ENCODE results near the gene MTFP1.
A peak's percentile ranks its signal among the peaks of the same experiment; 100 is the strongest.
"Not testable (repeated sequence)": the region's sequence is repeated elsewhere in the genome, so short reads cannot be mapped to it uniquely, and the experiment has no call there.

MTFP1 gene

GRCh38 chr22:30396871-30397655 is 28.5 kb upstream of the MTFP1 start, which contains the start of gene SEC14L2:
SEC14L2 (plus strand) TSS chr22:30397018; CDS start chr22:30397117, 99 bp downstream.
- no peaks in the 10 kb centered on the region for H3K9me3 ChIP-seq (ENCODE audit: low read length)
- H2AFZ ChIP-seq (ENCODE audit: low read depth, low read length) = peak within 1 kb of the TSS; percentile 77
- H3K27me3 ChIP-seq (ENCODE audit: insufficient read depth, low read length) = peaks cover 4% of the 10 kb centered on the region
- no peaks in the 10 kb centered on the region for H3K36me3 ChIP-seq (ENCODE audit: insufficient read depth, low read length)
- peaks cover 9% of the 10 kb centered on the region for H3K4me1 ChIP-seq (ENCODE audit: insufficient read depth, low read length)
- peak within 1 kb of the TSS; percentile 56 for H3K4me3 ChIP-seq (ENCODE audit: low read length)

GRCh38 chr22:30397656-30398635 is 27.6 kb upstream of the MTFP1 start:
- peak overlapping the region; percentile 56 for H3K4me3 ChIP-seq (ENCODE audit: low read length)
- H2AFZ ChIP-seq (ENCODE audit: low read depth, low read length) = peak overlapping the region; percentile 77
- peaks cover 9% of the 10 kb centered on the region for H3K4me1 ChIP-seq (ENCODE audit: insufficient read depth, low read length)

GRCh38 chr22:30398685-30399680 is 26.6 kb upstream of the MTFP1 start:
- Histone ChIP-seq H3K4me1 (ENCODE audit: insufficient read depth, low read length) (peaks cover 9% of the 10 kb centered on the region), H3K4me3 (ENCODE audit: low read length) (no peak overlapping the region), H2AFZ (ENCODE audit: low read depth, low read length) (no peak overlapping the region), H3K9me3 (ENCODE audit: low read length) (no peaks in the 10 kb centered on the region), H3K27me3 (ENCODE audit: insufficient read depth, low read length) (peaks cover 4% of the 10 kb centered on the region), H3K36me3 (ENCODE audit: insufficient read depth, low read length) (no peaks in the 10 kb centered on the region)

More at GRCh38 chr22:30397656-30398635, 27.6 kb upstream of the MTFP1 start:
- Histone ChIP-seq H3K27me3 (ENCODE audit: insufficient read depth, low read length) (peaks cover 4% of the 10 kb centered on the region), H3K36me3 (ENCODE audit: insufficient read depth, low read length) (no peaks in the 10 kb centered on the region), H3K9me3 (ENCODE audit: low read length) (no peaks in the 10 kb centered on the region)

- Histone ChIP-seq H3K4me1 (ENCODE audit: insufficient read depth, low read length) (peaks cover 9% of the 10 kb centered on the region), H3K9me3 (ENCODE audit: low read length) (no peaks in the 10 kb centered on the region), H2AFZ (ENCODE audit: low read depth, low read length) (no peak overlapping the region), H3K4me3 (ENCODE audit: low read length) (no peak overlapping the region), H3K27me3 (ENCODE audit: insufficient read depth, low read length) (peaks cover 4% of the 10 kb centered on the region), H3K36me3 (ENCODE audit: insufficient read depth, low read length) (no peaks in the 10 kb centered on the region)
Measured at GRCh38 chr22:30399718-30400117, 25.9 kb upstream of the MTFP1 start.

- no peak overlapping the region for H3K4me3 ChIP-seq (ENCODE audit: low read length)
- no peaks in the 10 kb centered on the region for H3K36me3 ChIP-seq (ENCODE audit: insufficient read depth, low read length)
- H2AFZ ChIP-seq (ENCODE audit: low read depth, low read length) = no peak overlapping the region
- peaks cover 9% of the 10 kb centered on the region for H3K4me1 ChIP-seq (ENCODE audit: insufficient read depth, low read length)
- peaks cover 4% of the 10 kb centered on the region for H3K27me3 ChIP-seq (ENCODE audit: insufficient read depth, low read length)
- no peaks in the 10 kb centered on the region for H3K9me3 ChIP-seq (ENCODE audit: low read length)
Measured at GRCh38 chr22:30400159-30400558, 25.4 kb upstream of the MTFP1 start.

GRCh38 chr22:30401024-30401423 is 24.5 kb upstream of the MTFP1 start:
- not testable (repeated sequence) for H2AFZ ChIP-seq (ENCODE audit: low read depth, low read length); H3K9me3 ChIP-seq (ENCODE audit: low read length); H3K4me3 ChIP-seq (ENCODE audit: low read length); H3K36me3 ChIP-seq (ENCODE audit: insufficient read depth, low read length); H3K27me3 ChIP-seq (ENCODE audit: insufficient read depth, low read length); H3K4me1 ChIP-seq (ENCODE audit: insufficient read depth, low read length)

- no peaks in the 10 kb centered on the region for H3K36me3 ChIP-seq (ENCODE audit: insufficient read depth, low read length)
- H3K4me3 ChIP-seq (ENCODE audit: low read length) = no peak overlapping the region
- no peak overlapping the region for H2AFZ ChIP-seq (ENCODE audit: low read depth, low read length)
- H3K9me3 ChIP-seq (ENCODE audit: low read length) = no peaks in the 10 kb centered on the region
- peaks cover 5% of the 10 kb centered on the region for H3K4me1 ChIP-seq (ENCODE audit: insufficient read depth, low read length)
- peaks cover 4% of the 10 kb centered on the region for H3K27me3 ChIP-seq (ENCODE audit: insufficient read depth, low read length)
Measured at GRCh38 chr22:30402028-30402765, 23.4 kb upstream of the MTFP1 start.

GRCh38 chr22:30402766-30403104 is 22.8 kb upstream of the MTFP1 start:
- not testable (repeated sequence) for H3K27me3 ChIP-seq (ENCODE audit: insufficient read depth, low read length); H2AFZ ChIP-seq (ENCODE audit: low read depth, low read length); H3K4me3 ChIP-seq (ENCODE audit: low read length); H3K36me3 ChIP-seq (ENCODE audit: insufficient read depth, low read length); H3K9me3 ChIP-seq (ENCODE audit: low read length); H3K4me1 ChIP-seq (ENCODE audit: insufficient read depth, low read length)

- Histone ChIP-seq H3K27me3 (ENCODE audit: insufficient read depth, low read length) (no peaks in the 10 kb centered on the region), H3K4me1 (ENCODE audit: insufficient read depth, low read length) (no peaks in the 10 kb centered on the region), H3K4me3 (ENCODE audit: low read length) (no peak overlapping the region), H3K9me3 (ENCODE audit: low read length) (no peaks in the 10 kb centered on the region), H3K36me3 (ENCODE audit: insufficient read depth, low read length) (no peaks in the 10 kb centered on the region), H2AFZ (ENCODE audit: low read depth, low read length) (no peak overlapping the region)
Measured at GRCh38 chr22:30404307-30404706, 21.3 kb upstream of the MTFP1 start.

GRCh38 chr22:30405731-30406130 is 19.8 kb upstream of the MTFP1 start:
- no peaks in the 10 kb centered on the region for H3K9me3 ChIP-seq (ENCODE audit: low read length)
- no peaks in the 10 kb centered on the region for H3K27me3 ChIP-seq (ENCODE audit: insufficient read depth, low read length)
- no peaks in the 10 kb centered on the region for H3K36me3 ChIP-seq (ENCODE audit: insufficient read depth, low read length)
- no peak overlapping the region for H2AFZ ChIP-seq (ENCODE audit: low read depth, low read length)
- H3K4me3 ChIP-seq (ENCODE audit: low read length) = no peak overlapping the region
- H3K4me1 ChIP-seq (ENCODE audit: insufficient read depth, low read length) = no peaks in the 10 kb centered on the region

GRCh38 chr22:30406400-30406799 is 19.2 kb upstream of the MTFP1 start:
- H3K36me3 ChIP-seq (ENCODE audit: insufficient read depth, low read length) = no peaks in the 10 kb centered on the region
- no peak overlapping the region for H3K4me3 ChIP-seq (ENCODE audit: low read length)
- H2AFZ ChIP-seq (ENCODE audit: low read depth, low read length) = no peak overlapping the region
- no peaks in the 10 kb centered on the region for H3K4me1 ChIP-seq (ENCODE audit: insufficient read depth, low read length)
- H3K9me3 ChIP-seq (ENCODE audit: low read length) = no peaks in the 10 kb centered on the region
- no peaks in the 10 kb centered on the region for H3K27me3 ChIP-seq (ENCODE audit: insufficient read depth, low read length)

Measured in neuron (in vitro differentiated cells).